ENCODE data around the gene ALDH1A3. TPM values are rescaled to one million over a fixed set of nuclear protein-coding genes. Genes with fewer than 3 reads are reported as not detected.

Gene ALDH1A3
- total and polyA plus RNA-seq, 2 of the 13 experiments (the other 11 are each of a cell fraction or from before 2014, with no cell fraction given), result not detected

DNA sequence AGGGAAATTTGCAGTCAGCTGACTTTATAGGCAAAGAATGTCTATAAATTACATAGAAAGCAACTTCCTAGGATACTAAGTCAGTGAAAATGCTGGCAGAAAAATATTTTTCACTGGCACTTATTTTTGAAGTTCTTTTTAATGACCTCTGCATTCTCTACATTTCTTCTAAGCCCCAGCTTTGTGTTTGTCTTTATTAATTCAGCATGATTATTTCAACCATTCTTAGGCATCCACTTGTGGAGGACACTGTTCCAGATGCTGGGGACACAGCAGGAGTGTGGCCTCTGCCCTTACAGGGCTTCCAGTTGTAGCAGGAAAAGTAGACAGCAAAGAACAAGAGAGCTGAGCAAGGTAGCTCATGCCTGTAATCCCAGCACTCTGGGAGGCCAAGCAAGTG is 54.5 kb downstream of the ALDH1A3 start (continued):
- no peak for TF ChIP-seq UBTF (CRISPR knock-in tag; IDR thresholded peaks at IDR 0.05)

DNA sequence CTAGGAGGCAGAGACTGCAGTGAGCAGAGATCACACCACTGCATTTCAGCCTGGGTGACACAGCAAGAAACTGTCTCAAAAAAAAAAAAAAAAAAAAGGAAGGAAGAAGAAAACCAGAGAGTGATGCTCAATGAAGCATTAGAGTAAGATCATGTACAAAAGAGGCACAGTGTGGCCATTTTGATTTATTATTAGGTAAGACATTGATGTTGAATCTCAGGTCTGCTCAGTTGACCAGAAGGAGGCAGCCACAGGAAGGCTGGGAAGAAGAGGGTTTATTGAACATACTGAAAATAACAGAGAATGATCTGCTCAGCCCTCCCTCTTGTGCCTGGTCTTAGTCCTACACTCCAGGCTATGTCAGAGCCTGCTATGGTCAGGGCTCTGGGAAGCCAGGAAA is 55.1 kb downstream of the ALDH1A3 start:
- in situ Hi-C loops (cut with HindIII; ENCODE audit: extremely low pct_ligation_motif_present, low pct_unique_long_range_greater_than_20kb) (no loop called here), intact Hi-C loops (cut with micrococcal nuclease; ENCODE audit: unreplicated experiment) (no loop called here)
- no TSS peak for BruUV-seq (replicated peaks)
- TF ChIP-seq SMAD3 (CRISPR knock-in tag; IDR thresholded peaks at IDR 0.05), result no peak
- TF ChIP-seq ZNF770 (CRISPR knock-in tag; IDR thresholded peaks at IDR 0.05), result no peak
- no peak for TF ChIP-seq ZHX1 (CRISPR knock-in tag; IDR thresholded peaks at IDR 0.05; ENCODE audit: low read depth)
- no peak for TF ChIP-seq ZNF775 (CRISPR knock-in tag; IDR thresholded peaks at IDR 0.05; ENCODE audit: borderline replicate concordance)
- no peak for TF ChIP-seq ZNF562 (CRISPR knock-in tag; IDR thresholded peaks at IDR 0.05; ENCODE audit: borderline replicate concordance)
- no peak for TF ChIP-seq RBM39 (IDR thresholded peaks at IDR 0.05; ENCODE audit: low read depth, low read length, poor library complexity, severe bottlenecking)
- TF ChIP-seq GATA4 (IDR thresholded peaks at IDR 0.05; ENCODE audit: borderline replicate concordance, low read depth), result no peak
- TF ChIP-seq BHLHE40 (IDR thresholded peaks at IDR 0.05; ENCODE audit: low read length), result no peak
- no peak for TF ChIP-seq NRL (CRISPR knock-in tag; IDR thresholded peaks at IDR 0.05; ENCODE audit: borderline replicate concordance)
- TF ChIP-seq MTA3 (CRISPR knock-in tag; IDR thresholded peaks at IDR 0.05), result no peak
- TF ChIP-seq HNRNPLL (IDR thresholded peaks at IDR 0.05; ENCODE audit: low read depth, low read length, poor library complexity, severe bottlenecking), result no peak
- POLR2A ChIA-PET, result no interaction called here
- Histone ChIP-seq H3K9ac (ENCODE audit: insufficient read depth, low read depth, low read length) (no peak overlapping the region), H3K79me2 (ENCODE audit: insufficient read depth, low read length) (no peaks in the 10 kb centered on the region), H3K27me3 (ENCODE audit: control insufficient read depth in 1 of 2, insufficient read depth in 2 of 2, low read length in 2 of 2) (peaks cover 0 to 31% of the 10 kb centered on the region in 2 experiments; a peak in 3 of 5 replicates), H3K27ac (ENCODE audit: extremely low read length, insufficient read depth, low read length) (no peak overlapping the region), H3K4me1 (ENCODE audit: insufficient read depth, low read length) (no peaks in the 10 kb centered on the region), H3K36me3 (replicated peaks in 1 of 2; ENCODE audit: control insufficient read depth in 1 of 2, insufficient read depth in 2 of 2, low read length in 2 of 2) (no peaks in the 10 kb centered on the region), H4K20me1 (ENCODE audit: insufficient read depth, low read length) (no peaks in the 10 kb centered on the region), H3K9me3 (ENCODE audit: low read length) (no peaks in the 10 kb centered on the region), H3K4me2 (ENCODE audit: low read depth, low read length) (no peak overlapping the region), H3K4me3 (replicated peaks in 1 of 3; ENCODE audit: insufficient read depth in 1 of 3, low read depth in 2 of 3, low read length in 3 of 3) (no peak overlapping the region), H2AFZ (ENCODE audit: low read length) (no peak overlapping the region)
- DNase-seq (ENCODE audit: low spot score), result no peak
- CTCF ChIA-PET (ENCODE audit: low intra/inter-chr PET ratio, low total read pairs), result no interaction called here
- no peak for FAIRE-seq
- peak; percentile 70 for ATAC-seq
